Mesenteric fat pad (tissue), 1 donor: ENCODE measurements around the gene TTBK1. TPM values are rescaled to one million over a fixed set of nuclear protein-coding genes. Genes with fewer than 3 reads are reported as not detected.

Source experiments
- DNase-seq: peaks from one replicate; pipeline ENCODE4 v3.0.0-alpha.2; 2020; ENCODE audit warnings: low spot score
- total RNA-seq: library from RNA; stranded (reverse); fragmentation: NEBNext Ultra II Directional; extraction: Animal tissue kit (Norgen Biotek cat#: 25700); gene quantifications from one replicate; pipeline ENCODE4 v1.2.1, GENCODE V29; 2021
- donor health status: DM: yes; HTN: yes; CAD: no.

TTBK1 gene
- total RNA-seq, 1 donor from 2014 or later, result 0.06 TPM

GRCh38 chr6:43302126-43302525 lies 58.8 kb downstream of the TTBK1 start:
- DNase-seq, result peak; percentile 79

GRCh38 chr6:43303006-43303405 lies 59.7 kb downstream of the TTBK1 start:
- peak; percentile 86 for DNase-seq

- DNase-seq, result peak; percentile 74
These were observed 60.6 kb downstream of the TTBK1 start for GRCh38 chr6:43303751-43304331.

- no peak for DNase-seq
These were observed 61.1 kb downstream of the TTBK1 start for GRCh38 chr6:43304361-43304760.

GRCh38 chr6:43304882-43305281 lies 61.6 kb downstream of the TTBK1 start:
- no peak for DNase-seq

GRCh38 chr6:43306086-43306485 lies 62.8 kb downstream of the TTBK1 start:
- DNase-seq, result no peak

GRCh38 chr6:43307451-43308100 lies 64.3 kb downstream of the TTBK1 start:
- DNase-seq, result no peak

GRCh38 chr6:43308101-43308989 lies 65.1 kb downstream of the TTBK1 start, which contains the start of gene CRIP3:
TSS of gene CRIP3 (minus strand) at chr6:43308826. CDS start at chr6:43308792, 34 bp downstream.
- no peak for DNase-seq

- no peak for DNase-seq
These were observed 65.8 kb downstream of the TTBK1 start for GRCh38 chr6:43308990-43309477.

- no peak for DNase-seq
These were observed 66.9 kb downstream of the TTBK1 start for GRCh38 chr6:43310134-43310533.

- no peak for DNase-seq
These were observed 67.3 kb downstream of the TTBK1 start for GRCh38 chr6:43310624-43311023.

- no peak for DNase-seq
These were observed 68.4 kb downstream of the TTBK1 start for GRCh38 chr6:43311666-43312065.

- no peak for DNase-seq
These were observed 70.5 kb downstream of the TTBK1 start for GRCh38 chr6:43313813-43314212.

- no peak for DNase-seq
These were observed 74.7 kb downstream of the TTBK1 start for GRCh38 chr6:43318011-43318410.

- DNase-seq, result no peak
These were observed 82.6 kb downstream of the TTBK1 start for GRCh38 chr6:43325876-43326275.

GRCh38 chr6:43328528-43328927 lies 85.2 kb downstream of the TTBK1 start:
- DNase-seq, result no peak

GRCh38 chr6:43331470-43331869 lies 88.2 kb downstream of the TTBK1 start:
- DNase-seq, result no peak

GRCh38 chr6:43331891-43332290 lies 88.6 kb downstream of the TTBK1 start:
- DNase-seq, result no peak

- no peak for DNase-seq
These were observed 91.3 kb downstream of the TTBK1 start for GRCh38 chr6:43334466-43335095.

- no peak for DNase-seq
These were observed 92.2 kb downstream of the TTBK1 start for GRCh38 chr6:43335469-43335868.

GRCh38 chr6:43336382-43336781 lies 93.1 kb downstream of the TTBK1 start:
- no peak for DNase-seq
